ENCODE measurements around the gene CACNA1C. TPM values are rescaled to one million over a fixed set of nuclear protein-coding genes. Genes with fewer than 3 reads are reported as not detected.
"Not testable (repeated sequence)": the region's sequence is repeated elsewhere in the genome, so short reads cannot be mapped to it uniquely, and the experiment has no call there.

CACNA1C gene
- total RNA-seq, 1 experiment from 2014 or later: 0.57 TPM

GRCh38 chr12:2251526-2252209, 198.9 kb downstream of the CACNA1C start:
- no peak for DNase-seq (ENCODE audit: low read depth)

- no peak for DNase-seq (ENCODE audit: low read depth)
Measured at GRCh38 chr12:2255311-2255710, 202.5 kb downstream of the CACNA1C start.

GRCh38 chr12:2255731-2256130, 202.9 kb downstream of the CACNA1C start:
- DNase-seq (ENCODE audit: low read depth): not testable (repeated sequence)

DNA sequence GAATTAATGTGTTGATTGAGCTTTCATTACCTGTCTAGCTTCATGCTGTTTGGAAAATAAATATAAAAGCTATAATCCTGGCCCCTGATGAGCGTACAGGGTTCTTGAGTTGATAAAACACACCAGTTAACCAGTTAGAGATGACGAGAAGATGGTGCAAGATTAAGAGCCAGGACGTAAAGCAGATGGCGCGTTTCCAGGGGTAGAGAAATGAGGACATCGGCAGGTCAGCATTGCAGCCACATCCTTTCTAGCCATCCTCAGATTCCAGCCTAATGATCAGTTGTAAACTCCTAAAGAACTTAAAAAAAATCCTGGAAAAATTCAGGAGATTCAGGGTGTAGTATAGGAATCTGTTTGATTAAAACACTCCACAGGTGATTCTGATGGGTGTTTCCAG, 203.7 kb downstream of the CACNA1C start:
- no peak for DNase-seq (ENCODE audit: low read depth)

GRCh38 chr12:2256915-2257314, 204.1 kb downstream of the CACNA1C start:
- no peak for DNase-seq (ENCODE audit: low read depth)

DNA sequence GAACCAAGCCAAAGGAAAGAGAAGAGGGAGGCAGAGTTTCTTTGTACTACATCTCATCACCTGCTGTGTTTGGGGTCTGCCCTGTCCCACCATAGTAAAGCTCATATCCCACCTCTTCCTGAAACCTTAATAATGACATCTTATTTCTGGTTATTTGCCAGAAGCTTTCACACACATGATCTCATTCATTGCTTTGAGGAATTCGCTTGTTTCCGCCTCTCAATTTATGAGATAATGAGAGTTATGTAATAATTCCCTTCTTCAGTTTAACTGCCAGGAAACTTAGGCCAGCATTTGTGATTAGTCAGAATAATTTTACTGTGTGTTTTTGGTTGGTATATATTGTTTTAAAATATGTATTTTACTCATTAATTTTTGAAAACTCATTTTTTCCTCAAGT, 205.2 kb downstream of the CACNA1C start:
- DNase-seq (ENCODE audit: low read depth): no peak

DNA sequence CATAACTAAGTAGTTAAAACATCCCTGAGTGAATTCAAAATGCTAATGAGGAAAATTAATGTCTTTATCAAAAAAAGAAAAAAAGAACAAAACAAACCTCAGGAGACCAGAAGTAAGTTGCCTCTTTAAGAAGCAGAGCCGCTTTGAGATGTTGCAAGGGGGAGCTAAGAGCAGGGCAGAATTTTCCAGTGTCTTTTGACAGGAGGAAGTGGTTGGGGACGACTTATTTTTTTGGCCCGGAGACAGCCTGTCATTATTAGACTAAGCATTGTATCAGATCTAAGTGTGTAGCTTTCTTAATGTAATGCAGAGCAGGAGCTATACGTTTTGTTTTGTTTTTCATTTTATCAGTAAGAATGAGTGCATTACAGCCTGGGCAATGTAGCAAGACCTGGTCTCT, 206.6 kb downstream of the CACNA1C start:
- DNase-seq (ENCODE audit: low read depth): no peak

GRCh38 chr12:2260441-2260840, 207.7 kb downstream of the CACNA1C start:
- no peak for DNase-seq (ENCODE audit: low read depth)

DNA sequence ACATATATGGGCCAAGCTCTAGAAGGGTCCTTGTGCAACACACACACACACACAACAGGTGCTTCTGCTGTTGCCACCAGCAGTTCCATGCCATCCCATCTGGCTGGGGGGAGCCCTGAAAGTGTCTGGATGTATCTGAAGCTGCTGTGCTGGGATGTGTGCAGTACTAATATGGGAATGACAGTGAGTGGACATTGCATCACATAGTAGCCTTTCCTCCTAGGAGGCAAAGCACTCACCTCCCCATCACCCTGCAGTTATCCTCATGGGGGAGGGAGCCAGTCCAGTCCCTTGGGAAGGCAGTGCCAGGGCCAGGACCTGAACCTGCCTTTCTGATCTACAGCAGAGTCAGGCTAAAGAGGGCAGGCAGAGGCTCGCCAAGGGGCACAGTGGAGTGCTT, 208.9 kb downstream of the CACNA1C start:
- DNase-seq (ENCODE audit: low read depth): no peak

- DNase-seq (ENCODE audit: low read depth): no peak
Measured at GRCh38 chr12:2262449-2262848, 209.7 kb downstream of the CACNA1C start.

DNA sequence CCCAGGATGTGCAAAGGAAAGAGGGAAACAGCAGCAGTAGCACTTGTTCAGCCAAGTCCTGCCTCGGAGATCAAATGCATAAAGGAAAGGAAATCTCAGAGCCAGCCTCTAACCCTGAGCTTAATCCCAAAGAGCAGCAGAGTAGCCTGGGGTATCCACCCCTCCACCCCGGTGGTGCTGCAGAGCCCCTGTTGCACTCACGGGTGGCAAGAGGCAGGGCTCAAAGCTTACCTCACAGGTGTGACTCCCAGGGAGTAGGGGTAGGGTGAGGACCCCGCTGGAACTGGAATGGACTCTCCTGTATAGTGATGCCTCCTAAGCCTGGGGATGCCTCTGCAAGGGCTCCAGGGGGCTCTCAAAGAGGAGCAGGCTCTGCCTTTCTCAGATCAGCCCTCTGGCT, 211.1 kb downstream of the CACNA1C start:
- no peak for DNase-seq (ENCODE audit: low read depth)

DNA sequence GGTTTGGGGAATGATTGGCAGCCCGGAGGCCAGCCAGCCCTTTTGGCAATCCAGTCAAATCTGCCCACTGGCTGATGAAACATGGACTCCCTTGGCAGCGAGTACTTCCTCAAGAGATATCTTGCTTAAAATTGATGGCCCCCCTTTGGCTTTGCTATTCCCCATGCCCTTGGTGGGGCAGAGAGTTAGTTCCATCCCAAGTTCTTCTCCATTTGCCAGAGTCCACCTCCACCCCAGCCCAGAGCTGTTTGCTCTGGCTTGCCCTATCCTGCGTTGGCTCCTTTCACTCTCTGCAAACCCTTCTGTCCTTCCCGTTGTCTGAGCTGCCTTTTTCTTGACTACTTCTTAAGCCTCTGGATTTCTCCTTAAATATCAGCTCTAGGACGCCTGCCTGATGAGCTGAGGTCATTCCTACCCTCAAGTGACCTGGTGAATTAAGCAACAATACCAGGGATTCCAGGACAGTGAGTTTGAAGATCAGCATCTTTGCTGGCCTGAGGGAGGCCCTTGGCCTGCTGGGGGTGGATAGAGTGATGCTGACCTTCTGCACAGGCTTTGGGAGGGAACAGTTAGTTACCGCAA, 212.0 kb downstream of the CACNA1C start:
- peak; percentile 88 for DNase-seq (ENCODE audit: low read depth)

DNA sequence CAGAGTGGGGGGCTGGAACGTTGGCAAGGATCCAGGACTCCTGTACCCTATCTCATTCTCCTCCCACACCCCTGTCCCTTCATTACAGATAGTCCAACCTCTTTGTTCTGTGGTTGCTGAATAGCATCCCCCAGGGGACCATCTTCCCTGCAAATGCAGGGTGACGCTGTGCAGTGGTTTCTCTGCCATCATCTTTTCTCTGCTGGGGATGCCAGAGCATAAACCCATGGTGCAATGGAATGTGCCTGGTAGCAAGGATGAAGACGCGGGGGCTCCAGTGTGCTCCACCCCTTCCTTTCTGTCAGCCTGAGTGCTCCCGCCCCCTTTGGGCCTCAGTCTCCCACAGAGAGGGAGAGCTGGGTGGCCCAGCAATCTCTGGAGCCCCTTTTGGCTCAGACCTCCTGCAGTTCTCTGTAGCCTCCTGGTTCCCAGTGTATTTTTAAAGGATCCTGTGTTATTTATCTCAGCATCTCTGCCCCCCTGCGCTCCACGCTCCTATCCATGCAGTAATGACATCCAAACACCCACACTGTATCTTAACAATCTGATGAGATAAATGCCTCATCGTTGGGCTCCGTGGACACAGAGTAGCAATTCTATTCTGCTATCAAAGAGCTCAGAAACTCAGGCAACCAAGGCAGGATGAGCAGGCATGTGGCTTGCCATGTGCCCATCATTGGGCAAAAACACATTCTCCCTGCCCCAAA, 212.8 kb downstream of the CACNA1C start:
- DNase-seq (ENCODE audit: low read depth): peak; percentile 75

DNA sequence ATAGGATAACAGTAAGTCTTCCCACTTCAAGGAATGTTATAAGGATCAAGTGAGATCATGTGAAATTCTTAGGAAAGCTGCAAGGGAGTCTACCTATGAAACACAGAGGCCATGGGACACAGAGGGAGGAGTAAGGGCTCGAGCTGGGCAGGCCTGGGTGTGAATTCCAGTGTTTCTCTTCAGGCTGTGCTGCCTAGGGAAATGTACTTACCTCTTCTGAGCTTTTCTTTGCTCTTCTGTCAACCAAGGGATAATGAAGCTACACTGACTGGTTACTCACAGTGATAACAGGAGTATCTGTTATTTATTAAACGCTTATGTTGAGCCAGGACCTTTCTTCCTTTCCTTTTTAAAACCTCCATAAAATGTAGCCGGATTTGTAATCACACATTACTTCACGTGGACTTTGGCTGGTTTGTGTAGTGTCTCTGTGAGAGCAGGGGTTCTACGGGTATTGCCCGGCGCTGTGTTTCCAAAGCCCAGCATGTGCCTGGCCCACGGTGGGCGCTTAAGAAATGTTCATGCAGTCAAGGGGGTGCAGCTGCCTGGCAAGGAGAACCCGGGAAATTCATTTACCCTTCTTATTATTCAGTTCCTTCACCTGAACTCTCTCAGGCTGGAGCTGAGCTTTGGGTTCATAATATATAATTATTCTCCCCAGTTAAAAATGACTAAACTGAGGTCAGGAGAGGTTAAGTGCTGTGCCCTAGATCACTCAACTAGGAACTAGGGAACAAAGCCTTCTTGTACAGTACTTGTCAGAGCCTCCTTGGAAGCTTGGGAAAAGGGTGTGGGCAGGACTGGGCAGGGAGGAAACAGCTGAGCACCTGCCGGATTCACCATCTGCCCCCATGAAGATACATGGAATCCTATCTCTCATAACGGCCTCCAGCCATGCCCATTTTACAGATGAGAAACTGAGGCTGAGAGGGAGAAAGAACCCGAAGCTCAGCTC, 214.2 kb downstream of the CACNA1C start:
- peak; percentile 37 for DNase-seq (ENCODE audit: low read depth)

- DNase-seq (ENCODE audit: low read depth): peak; percentile 72
Measured at GRCh38 chr12:2267703-2268470, 215.1 kb downstream of the CACNA1C start.

DNA sequence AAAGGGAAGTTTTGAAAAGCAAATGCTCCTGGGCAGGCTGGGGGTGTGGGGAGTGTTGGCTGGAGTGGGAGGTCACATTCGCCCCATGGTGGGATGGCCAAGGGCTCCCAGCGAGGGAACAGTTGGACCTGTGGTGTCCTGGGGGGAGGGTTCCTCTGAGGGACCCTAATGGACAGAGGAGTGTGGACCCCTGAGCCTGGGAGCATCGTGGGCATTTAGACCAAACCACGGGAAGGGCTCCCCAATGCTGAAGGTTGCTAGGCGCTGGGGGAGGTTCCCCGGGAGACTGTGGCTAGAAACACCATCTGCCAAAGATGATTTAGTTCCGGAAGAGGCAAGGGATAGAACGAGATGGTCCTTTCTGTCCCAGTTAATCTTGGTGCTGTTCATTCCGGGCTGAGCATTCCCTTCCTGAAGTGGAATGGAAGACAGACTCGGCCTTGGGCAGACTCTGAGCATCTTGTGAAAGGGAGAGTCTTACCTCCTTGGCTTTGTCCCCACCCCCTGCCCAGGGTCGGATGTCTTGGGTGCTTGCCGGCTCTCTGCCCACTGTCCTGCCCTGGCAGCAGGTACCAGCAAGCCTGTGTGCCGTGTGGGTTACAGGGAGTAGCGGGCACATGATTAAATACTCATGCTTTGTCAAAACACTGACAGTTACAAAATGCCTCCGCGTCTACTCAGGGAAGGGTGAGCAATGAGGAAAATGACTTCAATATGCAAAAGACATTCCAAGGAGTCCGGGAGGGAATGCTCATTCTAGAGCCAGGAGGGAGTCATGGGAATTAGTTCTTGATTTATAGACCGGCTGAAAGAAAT, 215.9 kb downstream of the CACNA1C start:
- DNase-seq (ENCODE audit: low read depth): peak; percentile 73

- no peak for DNase-seq (ENCODE audit: low read depth)
Measured at GRCh38 chr12:2270846-2271245, 218.1 kb downstream of the CACNA1C start.

DNA sequence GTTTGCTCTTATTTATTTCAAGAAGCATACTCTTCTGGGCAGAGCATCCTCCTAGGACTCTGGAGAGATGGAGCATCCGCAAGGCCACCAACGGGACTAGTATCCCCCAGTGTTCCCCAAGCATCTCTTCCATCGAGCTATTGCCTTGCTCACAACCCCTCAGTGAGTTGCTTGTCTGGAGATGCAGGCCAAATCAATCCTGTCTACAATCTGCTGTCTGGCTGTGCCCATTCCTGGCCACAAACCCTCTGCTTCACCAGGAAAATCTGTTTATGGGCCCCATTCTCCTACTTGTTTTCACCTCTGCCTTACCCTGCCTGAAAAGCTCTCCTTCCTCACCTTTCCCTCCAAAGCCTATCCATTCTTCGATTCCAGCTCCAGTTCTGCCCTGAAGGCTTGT, 219.2 kb downstream of the CACNA1C start:
- DNase-seq (ENCODE audit: low read depth): no peak

DNA sequence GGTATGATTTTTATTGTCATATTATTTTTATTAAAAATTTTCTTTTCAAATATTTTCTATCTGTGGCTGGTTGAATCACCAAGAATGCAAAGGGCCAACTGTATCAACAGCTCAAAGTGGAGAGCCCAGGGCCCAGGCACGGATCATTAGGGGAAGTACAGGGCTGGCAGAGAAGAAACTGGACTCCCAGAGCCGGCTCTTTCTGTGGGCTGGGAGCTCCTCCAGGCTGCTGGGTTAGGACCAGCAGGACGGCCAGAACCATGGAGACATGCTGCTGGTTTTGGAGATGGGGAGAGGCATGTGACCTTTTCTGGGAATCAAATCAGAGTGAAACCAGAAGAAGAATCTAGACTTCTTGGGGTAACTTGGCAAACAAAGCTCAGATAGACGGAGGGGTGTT, 220.5 kb downstream of the CACNA1C start:
- peak; percentile 83 for DNase-seq (ENCODE audit: low read depth)

DNA sequence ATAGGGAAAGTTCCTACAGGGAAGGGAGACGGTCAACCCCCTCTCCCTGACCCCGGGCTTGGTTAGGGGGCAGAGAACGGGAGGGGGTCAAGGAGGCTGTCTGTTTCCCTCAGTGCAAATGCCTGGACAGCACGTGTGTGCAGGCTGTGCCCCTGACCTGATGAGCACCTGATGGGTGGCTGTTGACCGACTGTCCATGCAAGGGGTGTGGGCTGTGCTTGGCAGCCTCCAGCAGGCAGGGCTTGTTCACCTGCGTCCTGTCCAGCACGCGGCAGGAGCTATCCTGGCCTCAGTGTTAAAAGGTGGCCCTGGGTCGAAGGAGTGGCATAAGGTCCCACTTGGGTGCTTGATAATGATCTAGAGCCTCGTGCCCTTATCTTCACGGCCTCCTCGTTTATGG, 221.0 kb downstream of the CACNA1C start:
- DNase-seq (ENCODE audit: low read depth): no peak
